Testis (tissue), 2 donors: ENCODE results near the gene DROSHA.

Experiments
- CTCF ChIP-seq, 3 experiments: fragments of 450-650 bp in 2 of 3; fragments of 200-600 bp in 1 of 3; sonication (generic) in 1 of 3; IDR thresholded peaks; one replicate each; pipeline ENCODE4 v1.5.1; 2016 to 2019; ENCODE audit warnings: antibody characterized with exemption in 3 of 3, mild to moderate bottlenecking in 2 of 3, moderate library complexity in 1 of 3
- POLR2A ChIP-seq: fragments of 450-650 bp; IDR thresholded peaks from one replicate; pipeline ENCODE4 v1.6.1; 2017; ENCODE audit warnings: antibody characterized with exemption, mild to moderate bottlenecking, moderate library complexity

- TF ChIP-seq CTCF (IDR thresholded peaks at IDR 0.05) (no peak), POLR2A (no peak)
Observed at GRCh38 chr5:31496891-31497290, 35.0 kb downstream of the DROSHA start.
